Body of pancreas (tissue), 4 donors: Measurements from ENCODE around the gene ADAMTS13.

Experiments
- POLR2A ChIP-seq, 3 donors: fragments of 450-650 bp; IDR thresholded peaks; one replicate each; pipeline ENCODE4 v1.6.1; 2016; ENCODE audit warnings: antibody characterized with exemption in 3 of 3, mild to moderate bottlenecking in 2 of 3
- TF ChIP-seq, protein P1 (sequence below), 7 experiments: fragments of 450-650 bp in 4 of 7; fragments of 200-600 bp in 3 of 7; sonication (generic) in 3 of 7; IDR thresholded peaks; one replicate each; pipeline ENCODE4 v1.5.1; 2016 to 2019; ENCODE audit warnings: antibody characterized with exemption in 7 of 7

DNA sequence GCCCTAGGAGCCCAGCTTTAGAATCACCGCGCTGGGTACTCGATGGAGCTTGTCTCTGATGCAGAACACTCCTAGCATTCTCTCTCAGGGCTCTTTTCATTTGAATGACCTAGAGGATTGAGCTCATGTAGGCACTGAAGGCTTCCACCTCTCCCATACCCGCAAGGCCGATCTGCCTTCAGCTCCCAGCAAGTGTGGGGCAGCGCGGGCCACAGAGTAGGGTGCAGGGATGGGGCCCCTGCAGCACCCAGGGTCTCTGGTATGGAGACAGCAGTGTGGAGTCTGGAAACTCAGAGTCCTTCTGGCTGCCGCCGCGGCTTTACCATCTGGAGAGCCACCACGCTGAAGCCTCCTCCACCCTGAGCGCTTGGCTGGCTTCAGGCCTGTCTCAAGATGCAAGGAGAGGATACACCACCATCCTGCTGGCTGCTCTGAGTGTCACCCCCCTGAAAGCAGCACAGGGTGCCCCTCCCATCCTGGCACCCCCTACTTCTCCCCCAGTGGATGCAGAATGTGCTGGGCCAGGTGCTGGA lies 33.1 kb upstream of the ADAMTS13 start:
- no peak for TF ChIP-seq POLR2A (IDR thresholded peaks at IDR 0.05)
- TF ChIP-seq, protein P1, sequence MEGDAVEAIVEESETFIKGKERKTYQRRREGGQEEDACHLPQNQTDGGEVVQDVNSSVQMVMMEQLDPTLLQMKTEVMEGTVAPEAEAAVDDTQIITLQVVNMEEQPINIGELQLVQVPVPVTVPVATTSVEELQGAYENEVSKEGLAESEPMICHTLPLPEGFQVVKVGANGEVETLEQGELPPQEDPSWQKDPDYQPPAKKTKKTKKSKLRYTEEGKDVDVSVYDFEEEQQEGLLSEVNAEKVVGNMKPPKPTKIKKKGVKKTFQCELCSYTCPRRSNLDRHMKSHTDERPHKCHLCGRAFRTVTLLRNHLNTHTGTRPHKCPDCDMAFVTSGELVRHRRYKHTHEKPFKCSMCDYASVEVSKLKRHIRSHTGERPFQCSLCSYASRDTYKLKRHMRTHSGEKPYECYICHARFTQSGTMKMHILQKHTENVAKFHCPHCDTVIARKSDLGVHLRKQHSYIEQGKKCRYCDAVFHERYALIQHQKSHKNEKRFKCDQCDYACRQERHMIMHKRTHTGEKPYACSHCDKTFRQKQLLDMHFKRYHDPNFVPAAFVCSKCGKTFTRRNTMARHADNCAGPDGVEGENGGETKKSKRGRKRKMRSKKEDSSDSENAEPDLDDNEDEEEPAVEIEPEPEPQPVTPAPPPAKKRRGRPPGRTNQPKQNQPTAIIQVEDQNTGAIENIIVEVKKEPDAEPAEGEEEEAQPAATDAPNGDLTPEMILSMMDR (IDR thresholded peaks at IDR 0.05), result no peak
